Endothelial cell of umbilical vein (primary cell): ENCODE data around the gene MTTP.

Experiments
- CTCF ChIP-seq, 2 donors: IDR thresholded peaks; 1 replicate in 1 of 2; 2 replicates in 1 of 2; pipeline ENCODE4 v1.5.1; 2011; ENCODE audit warnings: low read length in 2 of 2, mild to moderate bottlenecking in 2 of 2, moderate library complexity in 2 of 2, control low read depth in 1 of 2, inconsistent platforms in 1 of 2, low read depth in 1 of 2; ENCODE audit not compliant: insufficient read depth in 1 of 2; ENCODE audit errors: extremely low read depth in 1 of 2
- EZH2 ChIP-seq: IDR thresholded peaks from 2 replicates; pipeline ENCODE4 v1.6.1; 2012; ENCODE audit warnings: borderline replicate concordance, low read depth, mild to moderate bottlenecking, moderate library complexity, low read length, inconsistent platforms; ENCODE audit not compliant: severe bottlenecking
- MYC ChIP-seq: IDR thresholded peaks from one replicate; pipeline ENCODE4 v1.6.1; 2011; ENCODE audit warnings: mild to moderate bottlenecking, low read depth, low read length
- POLR2A ChIP-seq: IDR thresholded peaks from 2 replicates; pipeline ENCODE4 v1.6.1; 2012; ENCODE audit warnings: low read depth, mild to moderate bottlenecking, control low read depth, low read length
- POLR2AphosphoS5 ChIP-seq: IDR thresholded peaks from 2 replicates; pipeline ENCODE4 v1.6.1; 2012; ENCODE audit warnings: low read depth, mild to moderate bottlenecking, control low read depth, low read length, moderate library complexity; ENCODE audit not compliant: insufficient read depth

GRCh38 chr4:99642725-99643489 is 68.3 kb downstream of the MTTP start:
- TF ChIP-seq CTCF (IDR thresholded peaks at IDR 0.05; ENCODE audit: extremely low read depth in 1 of 2, insufficient read depth in 1 of 2, low read depth in 1 of 2, low read length in 2 of 2) (no peak), EZH2 (no peak), POLR2AphosphoS5 (no peak), POLR2A (no peak), MYC (no peak)
